Neural crest cell (in vitro differentiated cells): Measurements from ENCODE around the gene FSTL4. TPM values are rescaled to one million over a fixed set of nuclear protein-coding genes. Genes with fewer than 3 reads are reported as not detected.

ENCODE experiments used
- DNase-seq: peaks from one replicate; pipeline ENCODE4 v3.0.0; 2021; ENCODE audit warnings: low read depth, mixed read lengths, low spot score
- H3K27ac Mint-ChIP-seq: one replicate; pipeline ENCODE4 v1.8.0; 2021; ENCODE audit warnings: mild to moderate bottlenecking, mixed read lengths; ENCODE audit not compliant: unreplicated experiment
- H3K27me3 Mint-ChIP-seq: 2 replicates; pipeline ENCODE4 v1.8.0; 2021; ENCODE audit warnings: low read depth, mild to moderate bottlenecking, mixed read lengths
- H3K36me3 Mint-ChIP-seq: 2 replicates; pipeline ENCODE4 v1.8.0; 2021; ENCODE audit warnings: low read depth, mild to moderate bottlenecking, mixed read lengths
- H3K4me1 Mint-ChIP-seq: 2 replicates; pipeline ENCODE4 v1.8.0; 2021; ENCODE audit warnings: mixed read lengths
- H3K4me3 Mint-ChIP-seq: one replicate; pipeline ENCODE4 v1.8.0; 2021; ENCODE audit warnings: mild to moderate bottlenecking, mixed read lengths
- H3K9me3 Mint-ChIP-seq: 2 replicates; pipeline ENCODE4 v1.8.0; 2021; ENCODE audit warnings: mixed read lengths
- CTCF ChIP-seq: fragments of 200-600 bp; sonication (generic); conservative IDR thresholded peaks from 2 replicates; pipeline ENCODE4 v1.5.0; 2021; ENCODE audit warnings: antibody characterized with exemption, mild to moderate bottlenecking
- total RNA-seq: library from RNA; stranded (reverse); gene quantifications from 2 replicates; pipeline ENCODE4 v1.2.1, GENCODE V29; 2021

The FSTL4 gene
- total RNA-seq, 1 donor from 2014 or later = 2.0 TPM

GRCh38 chr5:133334796-133335639 is 277.3 kb downstream of the FSTL4 start:
- Mint-ChIP-seq H3K27me3 (no peaks in the 10 kb centered on the region), H3K27ac (no peak overlapping the region), H3K36me3 (no peaks in the 10 kb centered on the region), H3K9me3 (no peaks in the 10 kb centered on the region), H3K4me1 (peaks cover 15% of the 10 kb centered on the region), H3K4me3 (no peak overlapping the region)
- no peak for DNase-seq
- no peak for TF ChIP-seq CTCF

- Mint-ChIP-seq H3K4me1 (peaks cover 11% of the 10 kb centered on the region), H3K27ac (no peak overlapping the region), H3K9me3 (no peaks in the 10 kb centered on the region), H3K4me3 (no peak overlapping the region), H3K36me3 (no peaks in the 10 kb centered on the region), H3K27me3 (no peaks in the 10 kb centered on the region)
- DNase-seq = no peak
- TF ChIP-seq CTCF = no peak
Measured at GRCh38 chr5:133333326-133334150, 278.8 kb downstream of the FSTL4 start.

GRCh38 chr5:133332439-133333024 is 279.8 kb downstream of the FSTL4 start:
- no peak for TF ChIP-seq CTCF
- Mint-ChIP-seq H3K36me3 (no peaks in the 10 kb centered on the region), H3K4me3 (no peak overlapping the region), H3K9me3 (no peaks in the 10 kb centered on the region), H3K4me1 (peaks cover 18% of the 10 kb centered on the region), H3K27ac (no peak overlapping the region), H3K27me3 (no peaks in the 10 kb centered on the region)
- no peak for DNase-seq

- DNase-seq = no peak
- no peaks in the 10 kb centered on the region for H3K36me3 Mint-ChIP-seq
- no peak for TF ChIP-seq CTCF
- H3K27ac Mint-ChIP-seq = no peak overlapping the region
- peaks cover 18% of the 10 kb centered on the region for H3K4me1 Mint-ChIP-seq
- no peak overlapping the region for H3K4me3 Mint-ChIP-seq
- no peaks in the 10 kb centered on the region for H3K27me3 Mint-ChIP-seq
- H3K9me3 Mint-ChIP-seq = no peaks in the 10 kb centered on the region
Measured at GRCh38 chr5:133331941-133332340, 280.4 kb downstream of the FSTL4 start.

GRCh38 chr5:133330956-133331355 is 281.4 kb downstream of the FSTL4 start:
- no peaks in the 10 kb centered on the region for H3K27me3 Mint-ChIP-seq
- H3K4me1 Mint-ChIP-seq = peaks cover 12% of the 10 kb centered on the region
- no peak overlapping the region for H3K27ac Mint-ChIP-seq
- no peak for TF ChIP-seq CTCF
- no peak overlapping the region for H3K4me3 Mint-ChIP-seq
- DNase-seq = no peak
- H3K9me3 Mint-ChIP-seq = no peaks in the 10 kb centered on the region
- H3K36me3 Mint-ChIP-seq = no peaks in the 10 kb centered on the region
